Gastrocnemius medialis (tissue), 4 donors: Measurements from ENCODE around the gene SORCS1. TPM values are rescaled to one million over a fixed set of nuclear protein-coding genes. Genes with fewer than 3 reads are reported as not detected.

Source experiments
- ATAC-seq, 2 donors: fragments of 150-250 bp; one replicate each; pipeline ENCODE4 v1.9.1; 2016
- DNase-seq, 2 donors: peaks; one replicate each; pipeline ENCODE4 v3.0.0-alpha.2; 2019
- H3K27ac ChIP-seq, 4 donors: fragments of 200-600 bp; sonication (generic); 1 replicate in 1 of 4; 2 replicates in 3 of 4; pipeline ENCODE4 v1.5.1; 2016 to 2018; ENCODE audit warnings: mild to moderate bottlenecking in 2 of 4, moderate library complexity in 1 of 4
- H3K27me3 ChIP-seq, 3 donors: fragments of 200-600 bp; sonication (generic) in 2 of 3; 1 replicate in 1 of 3; 2 replicates in 2 of 3; pipeline versions ENCODE4 v1.5.1 to v1.6.0; 2016 to 2019; ENCODE audit warnings: mild to moderate bottlenecking in 1 of 3, moderate library complexity in 1 of 3
- H3K36me3 ChIP-seq, 2 donors: fragments of 200-600 bp; sonication (generic) in 1 of 2; one replicate each; pipeline ENCODE4 v1.5.1; 2017 to 2018
- H3K4me1 ChIP-seq, 2 donors: fragments of 200-600 bp; sonication (generic) in 1 of 2; one replicate each; pipeline ENCODE4 v1.5.1; 2016 to 2017; ENCODE audit warnings: mild to moderate bottlenecking in 2 of 2
- H3K4me3 ChIP-seq, 4 donors: fragments of 200-600 bp; sonication (generic) in 3 of 4; 1 replicate in 1 of 4; 2 replicates in 3 of 4; pipeline ENCODE4 v1.5.1; 2016 to 2019; ENCODE audit warnings: mild to moderate bottlenecking in 2 of 4
- H3K9me3 ChIP-seq, 3 donors: fragments of 200-600 bp; sonication (generic) in 2 of 3; 1 replicate in 1 of 3; 2 replicates in 2 of 3; pipeline ENCODE4 v1.5.1; 2016 to 2019
- CTCF ChIP-seq, 5 experiments: fragments of 450-650 bp in 3 of 5; fragments of 200-600 bp in 2 of 5; sonication (generic) in 2 of 5; IDR thresholded peaks in 4 of 5; conservative IDR thresholded peaks in 1 of 5; 1 replicate in 4 of 5; 2 replicates in 1 of 5; pipeline ENCODE4 v1.5.1; 2016 to 2019; ENCODE audit warnings: antibody characterized with exemption in 5 of 5, mild to moderate bottlenecking in 3 of 5, moderate library complexity in 3 of 5
- POLR2A ChIP-seq, 2 donors: fragments of 450-650 bp; IDR thresholded peaks; one replicate each; pipeline ENCODE4 v1.6.1; 2017; ENCODE audit warnings: antibody characterized with exemption in 2 of 2, mild to moderate bottlenecking in 2 of 2, moderate library complexity in 2 of 2
- in situ Hi-C, 4 donors: fragments of 200-750 bp; cut with MboI; loops; one replicate each; pipeline versions ENCODE4 v1.15.0 to v1.8.0; 2017; ENCODE audit warnings: low sequenced_read_pairs in 4 of 4
- intact Hi-C: fragments of 100-400 bp; cut with DNase I; formaldehyde crosslinking; loops from one replicate; pipeline ENCODE4 v1.15.1; 2023; ENCODE audit warnings: low total_unique reads
- total RNA-seq, 4 donors: library from RNA; depleted of rRNA; stranded (reverse); fragments of >200 nt; gene quantifications; one replicate each; pipeline versions ENCODE4 v1.1.0 to v1.2.3, GENCODE V29; 2016

The SORCS1 gene
- total RNA-seq, 4 donors from 2014 or later = 0.02 to 0.36 (median 0.24) TPM; not detected in 1

GRCh38 chr10:106655636-106656035 lies 508.9 kb downstream of the SORCS1 start:
- TF ChIP-seq POLR2A (IDR thresholded peaks at IDR 0.05) (no peak), CTCF (IDR thresholded peaks at IDR 0.05 in 4 of 5, conservative IDR thresholded peaks at IDR 0.05 in 1 of 5) (no peak)
- DNase-seq (no peak), ATAC-seq (peak in 1 of 2 donors; percentile 36)
- intact Hi-C loops = no loop called here
- Histone ChIP-seq H3K4me3 (no peak overlapping the region), H3K4me1 (no peaks in the 10 kb centered on the region), H3K36me3 (no peaks in the 10 kb centered on the region), H3K27me3 (no peaks in the 10 kb centered on the region), H3K9me3 (no peaks in the 10 kb centered on the region), H3K27ac (no peak overlapping the region)
- in situ Hi-C loops = no loop called here

- H3K27me3 ChIP-seq = no peaks in the 10 kb centered on the region
- no peaks in the 10 kb centered on the region for H3K4me1 ChIP-seq
- no peak overlapping the region for H3K4me3 ChIP-seq
- H3K27ac ChIP-seq = no peak overlapping the region
- intact Hi-C loops (no loop called here), in situ Hi-C loops (no loop called here)
- no peak for DNase-seq
- ATAC-seq = no peak
- no peaks in the 10 kb centered on the region for H3K9me3 ChIP-seq
- H3K36me3 ChIP-seq = no peaks in the 10 kb centered on the region
- TF ChIP-seq POLR2A (IDR thresholded peaks at IDR 0.05) (no peak), CTCF (IDR thresholded peaks at IDR 0.05 in 4 of 5, conservative IDR thresholded peaks at IDR 0.05 in 1 of 5) (no peak)
These were observed 509.3 kb downstream of the SORCS1 start for GRCh38 chr10:106655165-106655564.

GRCh38 chr10:106652279-106652678 lies 512.2 kb downstream of the SORCS1 start:
- no peak for ATAC-seq
- Histone ChIP-seq H3K27me3 (no peaks in the 10 kb centered on the region), H3K36me3 (no peaks in the 10 kb centered on the region), H3K4me1 (no peaks in the 10 kb centered on the region), H3K9me3 (no peaks in the 10 kb centered on the region), H3K4me3 (no peak overlapping the region), H3K27ac (no peak overlapping the region)
- intact Hi-C loops = no loop called here
- DNase-seq = no peak
- in situ Hi-C loops = no loop called here
- TF ChIP-seq CTCF (IDR thresholded peaks at IDR 0.05 in 4 of 5, conservative IDR thresholded peaks at IDR 0.05 in 1 of 5) (no peak), POLR2A (IDR thresholded peaks at IDR 0.05) (no peak)

GRCh38 chr10:106648534-106649481 lies 515.7 kb downstream of the SORCS1 start:
- no peak for TF ChIP-seq POLR2A (IDR thresholded peaks at IDR 0.05)
- TF ChIP-seq CTCF (IDR thresholded peaks at IDR 0.05 in 4 of 5, conservative IDR thresholded peaks at IDR 0.05 in 1 of 5) = no peak
- H3K4me1 ChIP-seq = no peaks in the 10 kb centered on the region
- no peak overlapping the region for H3K27ac ChIP-seq
- no peaks in the 10 kb centered on the region for H3K36me3 ChIP-seq
- intact Hi-C loops (no loop called here), in situ Hi-C loops (no loop called here)
- H3K27me3 ChIP-seq = no peaks in the 10 kb centered on the region
- DNase-seq (peak in 1 of 2 donors; percentile 14), ATAC-seq (no peak)
- no peaks in the 10 kb centered on the region for H3K9me3 ChIP-seq
- H3K4me3 ChIP-seq = no peak overlapping the region
